DMS114 treated with DMSO at 0.1 percent for 48 hours (cell line): ENCODE results near the gene AGTR2.
"Not testable (repeated sequence)": the region's sequence is repeated elsewhere in the genome, so short reads cannot be mapped to it uniquely, and the experiment has no call there.

Source experiments
- DNase-seq: peaks from one replicate; lab custom pipeline; 2025; ENCODE audit not compliant: unreplicated experiment; lab: John Stamatoyannopoulos, UW

The AGTR2 gene, protein sequence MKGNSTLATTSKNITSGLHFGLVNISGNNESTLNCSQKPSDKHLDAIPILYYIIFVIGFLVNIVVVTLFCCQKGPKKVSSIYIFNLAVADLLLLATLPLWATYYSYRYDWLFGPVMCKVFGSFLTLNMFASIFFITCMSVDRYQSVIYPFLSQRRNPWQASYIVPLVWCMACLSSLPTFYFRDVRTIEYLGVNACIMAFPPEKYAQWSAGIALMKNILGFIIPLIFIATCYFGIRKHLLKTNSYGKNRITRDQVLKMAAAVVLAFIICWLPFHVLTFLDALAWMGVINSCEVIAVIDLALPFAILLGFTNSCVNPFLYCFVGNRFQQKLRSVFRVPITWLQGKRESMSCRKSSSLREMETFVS

DNA sequence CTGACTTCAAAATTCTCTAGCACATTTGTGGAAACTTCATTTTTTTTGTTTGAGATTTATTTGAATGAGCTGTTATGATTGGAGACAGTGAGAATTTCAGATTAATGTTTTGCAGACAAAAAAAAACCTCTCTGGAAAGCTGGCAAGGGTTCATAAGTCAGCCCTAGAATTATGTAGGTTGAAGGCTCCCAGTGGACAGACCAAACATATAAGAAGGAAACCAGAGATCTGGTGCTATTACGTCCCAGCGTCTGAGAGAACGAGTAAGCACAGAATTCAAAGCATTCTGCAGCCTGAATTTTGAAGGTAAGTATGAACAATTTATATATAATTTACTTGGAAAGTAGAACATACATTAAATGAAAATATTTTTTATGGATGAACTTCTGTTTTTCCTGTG, at the start of gene AGTR2:
Gene AGTR2, plus strand, starts transcription at position 234 of the 400 bp plus-strand sequence. CDS start 1,537 bp downstream, outside the sequence.
- DNase-seq, result no peak

DNA sequence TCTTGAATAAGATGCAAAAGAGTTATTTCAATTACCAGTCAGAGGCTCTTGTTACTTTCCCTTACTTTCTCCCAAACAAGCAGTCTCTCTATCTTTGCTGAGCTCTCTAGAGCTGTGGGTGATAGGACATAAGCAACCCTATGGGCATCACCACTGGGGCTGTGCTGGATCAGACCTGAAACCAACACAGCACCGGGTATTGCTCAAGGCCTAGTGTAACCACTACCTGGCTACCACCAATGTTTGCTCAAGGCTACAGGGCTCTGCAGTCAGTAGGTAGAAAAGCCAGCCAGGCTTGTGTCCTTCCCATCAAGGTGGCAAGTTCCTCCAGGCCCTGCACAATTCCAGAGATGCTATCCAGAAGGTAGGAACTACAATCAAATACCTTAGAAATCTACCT, 35.3 kb upstream of the AGTR2 start:
- no peak for DNase-seq

DNA sequence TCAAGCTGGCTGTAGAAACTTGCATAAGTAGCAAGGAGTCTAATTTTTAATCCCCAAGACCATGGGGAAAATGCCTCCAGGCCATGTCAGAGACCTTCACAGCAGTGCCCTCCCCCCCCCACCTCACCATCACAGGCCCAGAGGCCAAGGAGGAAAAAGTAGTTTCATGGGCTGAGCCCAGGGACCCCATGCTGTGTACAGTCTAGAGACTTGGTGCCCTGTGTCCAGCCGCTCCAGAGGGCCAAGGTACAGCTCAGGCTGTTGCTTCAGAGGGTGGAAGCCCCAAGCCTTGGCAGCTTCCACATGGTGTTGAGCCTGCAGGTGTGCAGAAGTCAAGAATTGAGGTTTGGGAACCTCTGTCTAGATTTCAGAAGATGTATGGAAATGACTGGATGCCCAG, 29.3 kb upstream of the AGTR2 start:
- DNase-seq, result not testable (repeated sequence)

DNA sequence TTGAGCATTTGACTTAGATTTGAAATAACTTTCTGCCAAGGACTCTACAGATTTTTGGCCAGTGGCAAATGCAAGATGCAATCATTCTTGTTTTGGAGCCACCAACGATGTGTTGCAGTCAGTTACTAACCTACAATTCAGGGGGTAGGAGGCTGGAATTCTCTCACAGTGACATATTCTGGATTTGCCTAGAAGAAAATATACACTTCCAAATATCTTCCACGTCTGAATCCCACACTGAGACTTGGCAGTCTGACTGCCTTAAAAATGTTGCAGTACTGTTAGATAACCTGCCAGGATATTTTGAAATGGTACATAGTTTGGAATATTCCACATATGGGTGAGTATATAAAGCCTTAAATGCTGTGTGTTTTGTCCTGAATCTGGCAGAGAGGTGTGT, 27.6 kb upstream of the AGTR2 start:
- no peak for DNase-seq

DNA sequence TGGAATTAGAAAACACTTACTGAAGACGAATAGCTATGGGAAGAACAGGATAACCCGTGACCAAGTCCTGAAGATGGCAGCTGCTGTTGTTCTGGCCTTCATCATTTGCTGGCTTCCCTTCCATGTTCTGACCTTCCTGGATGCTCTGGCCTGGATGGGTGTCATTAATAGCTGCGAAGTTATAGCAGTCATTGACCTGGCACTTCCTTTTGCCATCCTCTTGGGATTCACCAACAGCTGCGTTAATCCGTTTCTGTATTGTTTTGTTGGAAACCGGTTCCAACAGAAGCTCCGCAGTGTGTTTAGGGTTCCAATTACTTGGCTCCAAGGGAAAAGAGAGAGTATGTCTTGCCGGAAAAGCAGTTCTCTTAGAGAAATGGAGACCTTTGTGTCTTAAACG, 2.4 kb downstream of the AGTR2 start:
- DNase-seq, result no peak

DNA sequence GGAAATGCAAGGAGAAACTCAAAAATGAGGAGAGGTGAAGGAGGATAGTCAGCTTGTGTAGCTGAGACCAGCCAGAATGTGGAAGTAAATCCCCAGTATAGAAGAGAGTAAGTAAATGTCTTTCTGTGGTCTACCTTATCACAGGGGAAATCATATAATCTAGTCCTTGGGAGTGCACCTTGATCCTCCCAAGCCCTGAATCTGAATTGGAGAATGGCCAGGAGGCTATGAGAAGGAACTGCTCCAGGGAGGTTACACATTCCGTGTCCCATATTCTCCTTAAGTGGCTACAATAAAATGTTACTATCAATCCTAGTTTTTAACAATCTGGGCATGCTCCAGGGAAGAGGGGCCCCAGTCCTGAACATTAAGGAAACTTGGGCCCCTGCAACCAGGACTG, 10.8 kb downstream of the AGTR2 start:
- no peak for DNase-seq

DNA sequence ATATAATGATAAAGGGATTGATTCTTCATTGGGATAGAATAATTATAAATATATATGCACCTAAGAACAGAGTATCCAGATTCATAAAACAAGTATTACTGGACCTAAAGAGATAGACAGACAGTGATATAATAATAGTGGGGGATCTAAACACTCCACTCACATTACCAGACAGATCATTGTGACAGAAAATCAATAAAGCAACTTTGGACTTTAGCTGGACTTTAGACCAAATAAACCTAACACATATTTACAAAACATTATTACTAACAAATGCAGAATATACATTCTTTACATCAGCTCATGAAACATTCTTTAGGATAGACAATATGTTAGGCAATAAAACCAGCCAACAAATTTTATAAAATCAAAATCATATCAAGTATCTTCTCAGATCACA, 14.6 kb downstream of the AGTR2 start:
- DNase-seq, result no peak

DNA sequence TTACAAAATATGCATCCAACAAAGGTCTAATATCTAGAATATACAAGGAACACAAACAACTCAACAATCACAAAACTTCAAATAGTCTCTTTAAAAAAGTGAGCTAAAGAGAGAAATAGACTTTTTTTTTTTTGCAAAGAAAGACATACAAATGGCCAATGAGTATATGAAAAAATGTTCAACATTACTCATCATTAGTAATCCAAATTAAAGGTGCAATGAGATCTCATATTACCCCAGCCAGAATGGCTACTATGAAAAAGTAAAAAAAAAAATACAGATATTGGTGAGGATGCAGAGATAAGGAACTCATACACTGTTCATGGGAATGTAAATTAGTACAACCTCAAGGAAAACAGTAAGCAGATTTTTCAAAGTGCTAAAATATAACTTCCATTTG, 24.1 kb downstream of the AGTR2 start:
- no peak for DNase-seq

DNA sequence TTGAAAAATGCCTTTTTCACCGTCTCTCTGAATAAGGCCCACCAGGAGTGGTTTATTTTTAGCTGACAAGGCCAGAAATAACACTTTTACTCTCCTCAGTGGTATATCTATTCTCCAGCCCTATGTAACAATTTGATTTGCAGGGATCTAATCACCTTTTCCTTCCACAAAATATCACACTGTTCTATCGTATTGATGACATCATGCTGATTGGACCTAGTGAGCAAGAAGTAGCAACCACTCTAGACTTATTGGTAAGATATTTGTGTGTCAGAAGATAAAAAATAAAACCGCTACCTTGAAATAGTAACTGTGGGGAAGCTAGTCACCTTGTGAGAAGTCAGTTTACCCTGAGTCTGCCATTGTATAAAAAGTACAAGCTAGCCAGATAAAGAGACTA, 27.7 kb downstream of the AGTR2 start:
- DNase-seq, result no peak

DNA sequence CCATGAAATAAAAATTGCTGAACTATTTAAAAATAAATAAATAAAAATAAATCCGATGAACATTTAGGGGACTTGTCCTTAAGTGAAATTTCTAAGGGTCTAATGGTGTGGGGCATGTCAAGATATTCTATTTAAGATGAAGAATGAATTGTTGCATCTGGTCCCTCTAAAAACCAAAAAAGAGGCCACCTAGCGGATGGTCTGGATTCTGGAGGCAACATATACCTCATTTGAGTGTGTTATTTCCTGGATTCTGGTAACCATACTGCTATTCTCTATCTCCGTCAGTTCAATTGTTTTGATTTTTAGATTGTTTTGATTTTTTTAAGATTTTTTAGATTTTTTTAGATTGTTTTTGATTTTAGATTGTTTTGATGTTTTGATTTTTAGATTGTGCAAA, 28.3 kb downstream of the AGTR2 start:
- DNase-seq, result no peak

DNA sequence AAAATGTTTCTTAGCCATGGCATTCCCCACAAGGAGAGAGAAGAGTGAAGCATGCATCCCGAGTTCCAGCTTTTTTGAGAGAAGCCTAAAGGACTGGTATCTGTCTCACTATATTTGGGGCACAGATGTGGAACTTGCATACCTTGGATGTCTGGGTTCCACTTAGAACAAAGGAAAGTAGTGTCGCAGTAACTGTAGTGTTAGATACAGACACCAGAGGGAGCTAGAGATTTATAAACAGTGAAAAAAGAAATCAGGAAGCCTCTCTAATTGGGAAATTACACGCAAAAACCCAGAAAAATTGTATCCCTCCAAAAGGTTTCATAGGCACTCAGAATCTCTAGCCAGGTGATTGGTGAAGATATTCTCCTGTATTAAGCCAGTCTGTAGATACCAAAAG, 34.4 kb downstream of the AGTR2 start:
- no peak for DNase-seq

DNA sequence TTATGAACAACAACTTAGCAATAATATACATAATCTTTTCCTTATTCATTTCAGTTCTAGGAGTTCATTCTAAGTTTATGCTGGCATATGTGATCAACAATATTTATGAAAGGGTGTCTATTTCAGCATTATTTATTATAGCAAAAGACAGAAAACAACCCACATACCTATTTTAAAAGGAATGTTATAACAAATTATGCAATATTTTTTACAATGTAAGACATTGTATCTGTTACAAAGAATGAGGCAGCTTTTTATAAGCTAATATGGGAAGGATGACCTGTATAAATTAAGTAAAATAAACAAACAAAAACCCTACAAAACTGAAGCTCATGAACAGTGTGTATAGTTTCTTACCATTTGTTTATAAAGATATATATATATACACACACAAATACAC, 42.7 kb downstream of the AGTR2 start:
- no peak for DNase-seq

DNA sequence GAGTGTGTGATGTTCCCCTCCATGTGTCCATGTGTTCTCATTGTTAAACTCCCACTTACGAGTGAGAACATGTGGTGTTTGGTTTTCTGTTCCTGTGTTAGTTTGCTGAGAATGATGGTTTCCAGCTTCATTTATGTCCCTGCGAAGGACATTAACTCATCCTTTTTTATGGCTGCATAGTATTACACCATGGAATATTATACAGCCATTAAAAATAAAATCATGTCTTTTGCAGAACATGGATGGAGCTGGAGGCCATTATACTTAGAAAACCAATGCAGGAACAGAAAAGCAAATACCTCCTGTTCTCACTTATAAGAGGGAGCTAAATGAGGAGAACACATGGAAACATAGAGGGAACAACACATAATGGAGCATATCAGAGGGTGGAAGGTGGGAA, 46.5 kb downstream of the AGTR2 start:
- DNase-seq, result not testable (repeated sequence)
